SKM-1 treated with dmso at 0.1 percent for 144 hours (cell line): ENCODE data around the gene CCDC102B.
"Not testable (repeated sequence)": the region's sequence is repeated elsewhere in the genome, so short reads cannot be mapped to it uniquely, and the experiment has no call there.

Experiments
- DNase-seq: peaks from one replicate; lab custom pipeline; 2025; ENCODE audit not compliant: unreplicated experiment; lab: John Stamatoyannopoulos, UW

CCDC102B gene

GRCh38 chr18:68797871-68798270 lies at the start of gene CCDC102B:
TSS of gene CCDC102B (plus strand) at chr18:68798080. CDS start at chr18:68836764, 38,684 bp downstream.
- no peak for DNase-seq

GRCh38 chr18:68757126-68757525 lies 40.8 kb upstream of the CCDC102B start:
- DNase-seq = no peak

GRCh38 chr18:68759308-68759707 lies 38.6 kb upstream of the CCDC102B start:
- no peak for DNase-seq

- no peak for DNase-seq
Measured at GRCh38 chr18:68763083-68763482, 34.8 kb upstream of the CCDC102B start.

- no peak for DNase-seq
Measured at GRCh38 chr18:68764016-68764415, 33.9 kb upstream of the CCDC102B start.

- DNase-seq = no peak
Measured at GRCh38 chr18:68766433-68766832, 31.4 kb upstream of the CCDC102B start.

- DNase-seq = no peak
Measured at GRCh38 chr18:68769461-68769860, 28.4 kb upstream of the CCDC102B start.

- DNase-seq = no peak
Measured at GRCh38 chr18:68772268-68772667, 25.6 kb upstream of the CCDC102B start.

- DNase-seq = no peak
Measured at GRCh38 chr18:68778280-68778886, 19.5 kb upstream of the CCDC102B start.

- peak; percentile 62 for DNase-seq
Measured at GRCh38 chr18:68779169-68779568, 18.7 kb upstream of the CCDC102B start.

GRCh38 chr18:68780802-68781635 lies 16.9 kb upstream of the CCDC102B start:
- DNase-seq = no peak

- no peak for DNase-seq
Measured at GRCh38 chr18:68783506-68783905, 14.4 kb upstream of the CCDC102B start.

GRCh38 chr18:68784071-68784470 lies 13.8 kb upstream of the CCDC102B start:
- DNase-seq = no peak

GRCh38 chr18:68790290-68790689 lies 7.6 kb upstream of the CCDC102B start:
- not testable (repeated sequence) for DNase-seq

GRCh38 chr18:68791801-68792200 lies 6.1 kb upstream of the CCDC102B start:
- no peak for DNase-seq

- no peak for DNase-seq
Measured at GRCh38 chr18:68793951-68794350, 3.9 kb upstream of the CCDC102B start.

- no peak for DNase-seq
Measured at GRCh38 chr18:68796936-68797690, 767 bp upstream of the CCDC102B start.

- no peak for DNase-seq
Measured at GRCh38 chr18:68800075-68800474, 2.2 kb downstream of the CCDC102B start.

GRCh38 chr18:68803356-68803755 lies 5.5 kb downstream of the CCDC102B start:
- no peak for DNase-seq

GRCh38 chr18:68817584-68817983 lies 19.7 kb downstream of the CCDC102B start:
- DNase-seq = no peak

GRCh38 chr18:68818584-68818983 lies 20.7 kb downstream of the CCDC102B start:
- no peak for DNase-seq

GRCh38 chr18:68822926-68823325 lies 25.0 kb downstream of the CCDC102B start:
- DNase-seq = no peak
